GM12878 (cell line): ENCODE data around the gene CWC22. TPM values are rescaled to one million over a fixed set of nuclear protein-coding genes. Genes with fewer than 3 reads are reported as not detected.

Experiments used
- ATAC-seq: fragments of 200-7000 bp; cut with Tn5 transposase; 3 replicates; pipeline ENCODE4 v1.9.1; 2020; ENCODE audit warnings: mild to moderate bottlenecking, moderate library complexity
- BruUV-seq: library from RNA; stranded (reverse); fragments of 400-500 nt; replicated peaks from 2 replicates; lab custom pipeline; 2021; lab: Mats Ljungman, UMichigan
- CTCF ChIA-PET: fragments of 300-600 bp; sonication (Branson Sonifier 250); formaldehyde crosslinking; extraction: SDS; loops from one replicate; lab custom pipeline; 2021; ENCODE audit warnings: inconsistent platforms; lab: Yijun Ruan, JAX
- POLR2A ChIA-PET: fragments of 350-600 bp; formaldehyde crosslinking; extraction: SDS; loops from one replicate; lab custom pipeline; 2021; ENCODE audit warnings: inconsistent platforms; lab: Charles Lee
- RAD21 ChIA-PET: fragments of 300-600 bp; sonication (Branson Sonifier 250); formaldehyde crosslinking; loops from one replicate; lab custom pipeline; 2023; ENCODE audit warnings: antibody characterized with exemption; ENCODE audit not compliant: unreplicated experiment; lab: Charles Lee
- SMC1A ChIA-PET: fragments of 300-600 bp; sonication (Branson Sonifier 250); formaldehyde crosslinking; loops from one replicate; lab custom pipeline; 2023; ENCODE audit not compliant: unreplicated experiment, uncharacterized antibody; lab: Charles Lee
- DNase-seq: peaks from one replicate; pipeline ENCODE4 v3.0.0-alpha.2; 2011; ENCODE audit warnings: low read depth, low spot score
- FAIRE-seq: peaks from 3 replicates; lab custom pipeline; 2011; peaks lifted over from hg19 to GRCh38; lab: Jason Lieb, UNC
- H2AFZ ChIP-seq: 2 replicates; pipeline ENCODE4 v1.6.0; 2011; ENCODE audit warnings: low read depth, low read length, control low read depth; ENCODE audit not compliant: control insufficient read depth
- H3K27ac ChIP-seq: 2 replicates; pipeline ENCODE4 v1.5.1; 2011; ENCODE audit warnings: control low read depth; ENCODE audit not compliant: control insufficient read depth, insufficient read depth
- H3K27me3 ChIP-seq, 2 experiments: replicated peaks in 1 of 2; 2 replicates each; pipeline versions ENCODE4 v1.6.0 to v1.6.1; 2011; ENCODE audit warnings: low read length in 1 of 2; ENCODE audit not compliant: control insufficient read depth in 2 of 2, insufficient read depth in 2 of 2
- H3K36me3 ChIP-seq, 2 experiments: 2 replicates each; pipeline ENCODE4 v1.5.1; 2011; ENCODE audit warnings: low read length in 1 of 2; ENCODE audit not compliant: control insufficient read depth in 2 of 2, insufficient read depth in 2 of 2
- H3K4me1 ChIP-seq: 2 replicates; pipeline ENCODE4 v1.6.1; 2011; ENCODE audit warnings: mild to moderate bottlenecking, low read length, moderate library complexity, mixed read lengths; ENCODE audit not compliant: control insufficient read depth, insufficient read depth
- H3K4me2 ChIP-seq: 2 replicates; pipeline ENCODE4 v1.6.0; 2011; ENCODE audit warnings: control low read depth; ENCODE audit not compliant: control insufficient read depth, insufficient read depth
- H3K4me3 ChIP-seq: fragments of 200-600 bp; sonication (generic); 2 replicates; pipeline ENCODE4 v1.5.1; 2016
- H3K79me2 ChIP-seq: 2 replicates; pipeline ENCODE4 v1.6.0; 2011; ENCODE audit warnings: low read length; ENCODE audit not compliant: control insufficient read depth, insufficient read depth
- H3K9ac ChIP-seq: 2 replicates; pipeline ENCODE4 v1.8.0; 2011; ENCODE audit warnings: low read length, control low read depth, mixed read lengths; ENCODE audit not compliant: control insufficient read depth, insufficient read depth
- H3K9me3 ChIP-seq: replicated peaks from 3 replicates; pipeline ENCODE4 v1.5.1; 2011; ENCODE audit warnings: mild to moderate bottlenecking, low read length; ENCODE audit not compliant: control insufficient read depth, insufficient read depth
- H4K20me1 ChIP-seq: 2 replicates; pipeline ENCODE4 v1.6.0; 2011; ENCODE audit not compliant: control insufficient read depth, insufficient read depth
- NFIC ChIP-seq: IDR thresholded peaks from 2 replicates; pipeline ENCODE4 v1.6.1; 2012; ENCODE audit warnings: low read depth, mild to moderate bottlenecking, inconsistent platforms, low read length, moderate library complexity
- SPI1 ChIP-seq: IDR thresholded peaks from 2 replicates; pipeline ENCODE4 v1.6.1; 2011; ENCODE audit warnings: low read depth, mild to moderate bottlenecking, low read length, moderate library complexity, borderline replicate concordance; ENCODE audit not compliant: insufficient read depth
- WGBS: methylation state at CpG from one replicate; pipeline ENCODE4 v1.1.6; 2016; ENCODE audit warnings: low lambda C conversion rate; ENCODE audit not compliant: insufficient replicate concordance, insufficient coverage; ENCODE audit errors: missing lambda C conversion rate; 5-methylcytosine and 5-hydroxymethylcytosine counted together
- in situ Hi-C: fragments of 300-500 bp; cut with MboI; formaldehyde crosslinking; loops from 9 replicates; pipeline ENCODE4 v1.14.3; 2018; ENCODE audit warnings: mixed read lengths
- intact Hi-C: fragments of 100-400 bp; cut with micrococcal nuclease; formaldehyde crosslinking; loops from one replicate; pipeline ENCODE4 v1.14.2; 2022; ENCODE audit not compliant: unreplicated experiment
- polyA plus RNA-seq, 11 experiments: library from polyadenylated mRNA; depleted of rRNA in 4 of 11; unstranded in 6 of 11; stranded (reverse) in 5 of 11; fragments of >200 nt; fragmentation: Nextera tagmentation in 4 of 11; fragmentation: Illumina TruSeq in 1 of 11; extraction: Ambion mirVana in 4 of 11; extraction: Trizol in 1 of 11; gene quantifications; 1 replicate in 1 of 11; 2 replicates in 10 of 11; pipeline versions ENCODE4 v1.2.1 to v1.2.3, GENCODE V29; 2011 to 2016; ENCODE audit warnings: inconsistent platforms in 2 of 11, missing spikeins in 2 of 11, low read depth in 1 of 11
- total RNA-seq, 4 experiments: library from RNA; depleted of rRNA in 3 of 4; stranded (reverse); fragments of >200 nt in 3 of 4; fragmentation: Illumina TruSeq in 1 of 4; extraction: Trizol in 1 of 4; gene quantifications; 2 replicates each; pipeline versions ENCODE4 v1.2.1 to v1.2.3, GENCODE V29; 2013 to 2021
- TF ChIP-seq, protein P1 (sequence below): fragments of 150-350 bp; IDR thresholded peaks from 2 replicates; pipeline ENCODE4 v1.6.1; 2016; ENCODE audit warnings: low read depth, low read length

The CWC22 gene
- total and polyA plus RNA-seq, 10 of the 15 experiments (the other 5 are each of a cell fraction or from before 2014, with no cell fraction given), result 8.2 to 38.5 (median 26.3) TPM

DNA sequence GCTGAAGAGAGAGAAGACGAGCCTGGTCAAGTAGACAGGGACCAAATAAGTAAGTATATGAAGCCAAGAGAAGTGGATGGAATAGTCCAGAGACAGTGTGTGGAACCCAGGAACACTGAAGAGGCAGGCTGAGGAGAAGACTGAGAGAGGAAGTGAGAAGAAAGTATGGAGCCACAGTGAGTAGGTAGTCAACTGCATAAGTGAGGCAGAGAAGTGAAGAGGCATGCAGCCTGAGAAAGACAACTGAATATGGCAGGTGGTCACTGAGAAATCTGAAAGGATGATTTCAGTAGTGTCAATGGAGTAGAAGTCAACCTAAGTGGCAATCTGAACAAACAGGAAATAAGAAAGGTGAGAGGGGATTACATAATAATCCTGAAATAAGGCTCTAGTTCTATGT, 55.4 kb downstream of the CWC22 start:
- Histone ChIP-seq H3K36me3 (peaks cover 6 to 21% of the 10 kb centered on the region in 2 experiments), H3K4me2 (no peak overlapping the region), H3K27ac (no peak overlapping the region), H3K4me1 (no peaks in the 10 kb centered on the region), H3K9ac (no peak overlapping the region), H2AFZ (no peak overlapping the region), H3K4me3 (no peak overlapping the region), H3K27me3 (no peaks in the 10 kb centered on the region), H4K20me1 (no peaks in the 10 kb centered on the region), H3K79me2 (no peaks in the 10 kb centered on the region), H3K9me3 (no peaks in the 10 kb centered on the region)
- CTCF ChIA-PET, result interaction anchor here (0.5 to 1.2 kb wide), 2 partner anchors 8 to 14 kb away, joined by 3 read pairs; no protein-coding TSS in a partner anchor
- ATAC-seq (peak; percentile 53), DNase-seq (no peak), FAIRE-seq (no peak)
- in situ Hi-C loops (no loop called here), intact Hi-C loops (no loop called here)
- RAD21 ChIA-PET, result no interaction called here
- WGBS, result 94% methylated on average over 1 of the region's 1 CpG
- SMC1A ChIA-PET, result no interaction called here
- TF ChIP-seq, protein P1, sequence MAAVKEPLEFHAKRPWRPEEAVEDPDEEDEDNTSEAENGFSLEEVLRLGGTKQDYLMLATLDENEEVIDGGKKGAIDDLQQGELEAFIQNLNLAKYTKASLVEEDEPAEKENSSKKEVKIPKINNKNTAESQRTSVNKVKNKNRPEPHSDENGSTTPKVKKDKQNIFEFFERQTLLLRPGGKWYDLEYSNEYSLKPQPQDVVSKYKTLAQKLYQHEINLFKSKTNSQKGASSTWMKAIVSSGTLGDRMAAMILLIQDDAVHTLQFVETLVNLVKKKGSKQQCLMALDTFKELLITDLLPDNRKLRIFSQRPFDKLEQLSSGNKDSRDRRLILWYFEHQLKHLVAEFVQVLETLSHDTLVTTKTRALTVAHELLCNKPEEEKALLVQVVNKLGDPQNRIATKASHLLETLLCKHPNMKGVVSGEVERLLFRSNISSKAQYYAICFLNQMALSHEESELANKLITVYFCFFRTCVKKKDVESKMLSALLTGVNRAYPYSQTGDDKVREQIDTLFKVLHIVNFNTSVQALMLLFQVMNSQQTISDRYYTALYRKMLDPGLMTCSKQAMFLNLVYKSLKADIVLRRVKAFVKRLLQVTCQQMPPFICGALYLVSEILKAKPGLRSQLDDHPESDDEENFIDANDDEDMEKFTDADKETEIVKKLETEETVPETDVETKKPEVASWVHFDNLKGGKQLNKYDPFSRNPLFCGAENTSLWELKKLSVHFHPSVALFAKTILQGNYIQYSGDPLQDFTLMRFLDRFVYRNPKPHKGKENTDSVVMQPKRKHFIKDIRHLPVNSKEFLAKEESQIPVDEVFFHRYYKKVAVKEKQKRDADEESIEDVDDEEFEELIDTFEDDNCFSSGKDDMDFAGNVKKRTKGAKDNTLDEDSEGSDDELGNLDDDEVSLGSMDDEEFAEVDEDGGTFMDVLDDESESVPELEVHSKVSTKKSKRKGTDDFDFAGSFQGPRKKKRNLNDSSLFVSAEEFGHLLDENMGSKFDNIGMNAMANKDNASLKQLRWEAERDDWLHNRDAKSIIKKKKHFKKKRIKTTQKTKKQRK, result no peak
- TF ChIP-seq NFIC (peak; percentile 23; the same call in 1 of the 2 replicates), SPI1 (peak; percentile 52; the same call in 1 of the 2 replicates)
- BruUV-seq, result no TSS peak
- POLR2A ChIA-PET, result no interaction called here
